ENCODE data around the gene VPS26B. TPM values are rescaled to one million over a fixed set of nuclear protein-coding genes. Genes with fewer than 3 reads are reported as not detected.

VPS26B gene
- total and polyA plus RNA-seq, 2 experiments from 2014 or later: 28.2 to 37.3 TPM

DNA sequence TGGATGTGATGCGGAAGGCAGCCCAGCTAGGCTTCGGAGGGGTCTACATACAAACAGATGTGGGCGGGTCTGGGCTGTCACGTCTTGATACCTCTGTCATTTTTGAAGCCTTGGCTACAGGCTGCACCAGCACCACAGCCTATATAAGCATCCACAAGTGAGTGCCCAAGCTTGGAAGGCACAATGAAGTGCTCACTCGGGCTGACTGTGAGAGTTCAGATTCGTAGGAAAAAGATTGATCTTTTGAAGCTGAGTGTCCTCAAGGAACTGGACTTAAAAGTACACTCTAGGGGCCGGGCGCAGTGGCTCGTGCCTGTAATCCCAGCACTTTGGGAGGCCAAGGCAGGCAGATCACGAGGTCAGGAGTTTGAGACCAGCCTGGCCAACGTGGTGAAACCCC lies 32.6 kb downstream of the VPS26B start:
- no peak overlapping the region for H2AFZ ChIP-seq
- no peaks in the 10 kb centered on the region for H3K36me3 ChIP-seq (replicated peaks; ENCODE audit: insufficient read depth, low read depth)
- no peaks in the 10 kb centered on the region for H4K20me1 ChIP-seq (ENCODE audit: insufficient read depth, poor library complexity, severe bottlenecking)
- no peaks in the 10 kb centered on the region for H3K9me2 ChIP-seq (replicated peaks; ENCODE audit: insufficient read depth)
- peaks cover 18% of the 10 kb centered on the region for H3K79me2 ChIP-seq
- no peak for TF ChIP-seq EZH2 (IDR thresholded peaks at IDR 0.05; ENCODE audit: borderline replicate concordance)
- no peak for TF ChIP-seq CTCF (IDR thresholded peaks at IDR 0.05; ENCODE audit: poor library complexity)
- no peak for TF ChIP-seq EZH2phosphoT487 (IDR thresholded peaks at IDR 0.05; ENCODE audit: low read depth, severe bottlenecking, unreplicated experiment)
- no peak overlapping the region for H3K4me2 ChIP-seq
- peaks cover 1% of the 10 kb centered on the region for H3K4me1 ChIP-seq (ENCODE audit: insufficient read depth)
- H3K9me3 ChIP-seq (ENCODE audit: low read depth): no peaks in the 10 kb centered on the region
- H3K27ac ChIP-seq: no peak overlapping the region
- 97% methylated on average over 11 of the region's 11 CpGs for WGBS (ENCODE audit: low lambda C conversion rate, missing lambda C conversion rate)
- DNase-seq (ENCODE audit: low spot score): no peak
- no peak overlapping the region for H3K4me3 ChIP-seq
- no peaks in the 10 kb centered on the region for H3K27me3 ChIP-seq

DNA sequence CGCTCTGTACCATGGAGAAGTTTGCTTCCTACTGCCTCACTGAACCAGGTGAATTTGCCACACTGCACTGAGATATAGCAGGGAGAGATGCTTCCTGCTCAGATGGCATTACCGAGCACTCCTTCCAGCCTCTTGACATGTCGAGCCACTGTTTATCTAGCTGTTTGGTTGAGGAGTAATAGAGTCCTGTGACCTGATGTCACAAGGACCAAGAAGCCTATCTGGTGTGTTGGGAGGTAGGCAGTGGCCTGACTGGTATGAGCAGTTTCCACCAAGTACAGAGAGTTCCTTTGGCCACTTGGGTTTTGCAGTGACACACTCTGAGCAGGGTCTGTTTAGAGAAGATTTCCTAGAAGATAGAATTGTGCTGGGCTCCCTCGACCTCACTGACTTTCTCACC lies 34.1 kb downstream of the VPS26B start:
- Histone ChIP-seq H3K4me1 (ENCODE audit: insufficient read depth) (no peaks in the 10 kb centered on the region), H3K9me2 (replicated peaks; ENCODE audit: insufficient read depth) (no peaks in the 10 kb centered on the region), H4K20me1 (ENCODE audit: insufficient read depth, poor library complexity, severe bottlenecking) (no peaks in the 10 kb centered on the region), H3K27ac (no peak overlapping the region), H3K9me3 (ENCODE audit: low read depth) (no peaks in the 10 kb centered on the region), H3K36me3 (replicated peaks; ENCODE audit: insufficient read depth, low read depth) (no peaks in the 10 kb centered on the region), H3K4me2 (no peak overlapping the region), H3K27me3 (no peaks in the 10 kb centered on the region), H3K79me2 (peaks cover 17% of the 10 kb centered on the region), H2AFZ (no peak overlapping the region), H3K4me3 (no peak overlapping the region)
- DNase-seq (ENCODE audit: low spot score): no peak
- TF ChIP-seq EZH2 (IDR thresholded peaks at IDR 0.05; ENCODE audit: borderline replicate concordance) (no peak), CTCF (IDR thresholded peaks at IDR 0.05; ENCODE audit: poor library complexity) (no peak), EZH2phosphoT487 (IDR thresholded peaks at IDR 0.05; ENCODE audit: low read depth, severe bottlenecking, unreplicated experiment) (no peak)
- 81% methylated on average over 4 of the region's 4 CpGs for WGBS (ENCODE audit: low lambda C conversion rate, missing lambda C conversion rate)

GRCh38 chr11:134260503-134260902 lies 36.0 kb downstream of the VPS26B start:
- no peak for TF ChIP-seq EZH2 (IDR thresholded peaks at IDR 0.05; ENCODE audit: borderline replicate concordance)
- no peak for TF ChIP-seq EZH2phosphoT487 (IDR thresholded peaks at IDR 0.05; ENCODE audit: low read depth, severe bottlenecking, unreplicated experiment)
- TF ChIP-seq CTCF (IDR thresholded peaks at IDR 0.05; ENCODE audit: poor library complexity): no peak
- DNase-seq (ENCODE audit: low spot score): no peak
- no peak overlapping the region for H3K27ac ChIP-seq
- H3K9me3 ChIP-seq (ENCODE audit: low read depth): no peaks in the 10 kb centered on the region
- no peaks in the 10 kb centered on the region for H3K4me1 ChIP-seq (ENCODE audit: insufficient read depth)
- H3K4me3 ChIP-seq: no peak overlapping the region
- no peaks in the 10 kb centered on the region for H3K36me3 ChIP-seq (replicated peaks; ENCODE audit: insufficient read depth, low read depth)
- peaks cover under 1% of the 10 kb centered on the region for H3K79me2 ChIP-seq
- H4K20me1 ChIP-seq (ENCODE audit: insufficient read depth, poor library complexity, severe bottlenecking): no peaks in the 10 kb centered on the region
- no peaks in the 10 kb centered on the region for H3K9me2 ChIP-seq (replicated peaks; ENCODE audit: insufficient read depth)
- no peaks in the 10 kb centered on the region for H3K27me3 ChIP-seq
- no peak overlapping the region for H2AFZ ChIP-seq
- no peak overlapping the region for H3K4me2 ChIP-seq

- H3K9me3 ChIP-seq (ENCODE audit: low read depth): no peaks in the 10 kb centered on the region
- H3K27ac ChIP-seq: no peak overlapping the region
- H2AFZ ChIP-seq: no peak overlapping the region
- no peak overlapping the region for H3K4me3 ChIP-seq
- H3K79me2 ChIP-seq: no peaks in the 10 kb centered on the region
- H3K27me3 ChIP-seq: no peaks in the 10 kb centered on the region
- no peaks in the 10 kb centered on the region for H3K36me3 ChIP-seq (replicated peaks; ENCODE audit: insufficient read depth, low read depth)
- H3K9me2 ChIP-seq (replicated peaks; ENCODE audit: insufficient read depth): no peaks in the 10 kb centered on the region
- H3K4me2 ChIP-seq: no peak overlapping the region
- WGBS (ENCODE audit: low lambda C conversion rate, missing lambda C conversion rate): 97% methylated on average over 16 of the region's 16 CpGs
- H3K4me1 ChIP-seq (ENCODE audit: insufficient read depth): no peaks in the 10 kb centered on the region
- TF ChIP-seq EZH2phosphoT487 (IDR thresholded peaks at IDR 0.05; ENCODE audit: low read depth, severe bottlenecking, unreplicated experiment) (no peak), EZH2 (IDR thresholded peaks at IDR 0.05; ENCODE audit: borderline replicate concordance) (no peak), CTCF (IDR thresholded peaks at IDR 0.05; ENCODE audit: poor library complexity) (no peak)
- no peak for DNase-seq (ENCODE audit: low spot score)
- no peaks in the 10 kb centered on the region for H4K20me1 ChIP-seq (ENCODE audit: insufficient read depth, poor library complexity, severe bottlenecking)
Observed at GRCh38 chr11:134260983-134261382, 36.5 kb downstream of the VPS26B start.
